ENCODE results near the gene STAT3. TPM values are rescaled to one million over a fixed set of nuclear protein-coding genes. Genes with fewer than 3 reads are reported as not detected.

Gene STAT3
- polyA plus RNA-seq, 1 of the 3 experiments (the other 2 are of a cell fraction): 35.7 TPM

GRCh38 chr17:42422412-42422957 lies 34.2 kb upstream of the STAT3 start:
- no peak for TF ChIP-seq MEF2A (IDR thresholded peaks at IDR 0.05; ENCODE audit: borderline replicate concordance, low read depth)
- no peak for TF ChIP-seq NRF1 (IDR thresholded peaks at IDR 0.05; ENCODE audit: low read depth, low read length)
- no peak overlapping the region for H2AFZ ChIP-seq (ENCODE audit: low read depth)
- peaks cover 0 to 29% of the 10 kb centered on the region in 2 experiments for H3K36me3 ChIP-seq (replicated peaks in 1 of 2; ENCODE audit: control insufficient read depth in 1 of 2, insufficient read depth in 2 of 2, low read length in 1 of 2)
- H3F3A ChIP-seq (replicated peaks; ENCODE audit: insufficient read depth): peaks cover 44% of the 10 kb centered on the region
- ChIA-PET CTCF (interaction anchor here (0.6 to 3.1 kb wide), 12 partner anchors 9 to 110 kb away, joined by 3 to 15 read pairs (median 4); no protein-coding TSS in a partner anchor), POLR2A (no interaction called here)
- H3K27ac ChIP-seq (ENCODE audit: low read depth in 2 of 2, low read length in 1 of 2): peak overlapping the region; percentile 67 to 94
- DNase-seq: peak; percentile 64
- peaks cover 47% of the 10 kb centered on the region for H4K20me1 ChIP-seq (ENCODE audit: insufficient read depth)
- H3K4me2 ChIP-seq: peak overlapping the region; percentile 100
- H3K4me3 ChIP-seq (ENCODE audit: low read depth in 2 of 2, low read length in 1 of 2): peak overlapping the region; percentile 66 to 100
- no peaks in the 10 kb centered on the region for H3K9me2 ChIP-seq
- H3K27me3 ChIP-seq (ENCODE audit: insufficient read depth): no peaks in the 10 kb centered on the region
- no peaks in the 10 kb centered on the region for H3K9me3 ChIP-seq
- WGBS (ENCODE audit: low lambda C conversion rate): 2% methylated on average over 34 of the region's 44 CpGs
- H3K9ac ChIP-seq: peak overlapping the region; percentile 100
- peaks cover 66% of the 10 kb centered on the region for H3K79me2 ChIP-seq (ENCODE audit: insufficient read depth)
- H3K4me1 ChIP-seq (ENCODE audit: control insufficient read depth in 1 of 2, insufficient read depth in 2 of 2, low read depth in 1 of 2, low read length in 1 of 2): peaks cover 4 to 10% of the 10 kb centered on the region in 2 experiments; a peak in 3 of 4 replicates

DNA sequence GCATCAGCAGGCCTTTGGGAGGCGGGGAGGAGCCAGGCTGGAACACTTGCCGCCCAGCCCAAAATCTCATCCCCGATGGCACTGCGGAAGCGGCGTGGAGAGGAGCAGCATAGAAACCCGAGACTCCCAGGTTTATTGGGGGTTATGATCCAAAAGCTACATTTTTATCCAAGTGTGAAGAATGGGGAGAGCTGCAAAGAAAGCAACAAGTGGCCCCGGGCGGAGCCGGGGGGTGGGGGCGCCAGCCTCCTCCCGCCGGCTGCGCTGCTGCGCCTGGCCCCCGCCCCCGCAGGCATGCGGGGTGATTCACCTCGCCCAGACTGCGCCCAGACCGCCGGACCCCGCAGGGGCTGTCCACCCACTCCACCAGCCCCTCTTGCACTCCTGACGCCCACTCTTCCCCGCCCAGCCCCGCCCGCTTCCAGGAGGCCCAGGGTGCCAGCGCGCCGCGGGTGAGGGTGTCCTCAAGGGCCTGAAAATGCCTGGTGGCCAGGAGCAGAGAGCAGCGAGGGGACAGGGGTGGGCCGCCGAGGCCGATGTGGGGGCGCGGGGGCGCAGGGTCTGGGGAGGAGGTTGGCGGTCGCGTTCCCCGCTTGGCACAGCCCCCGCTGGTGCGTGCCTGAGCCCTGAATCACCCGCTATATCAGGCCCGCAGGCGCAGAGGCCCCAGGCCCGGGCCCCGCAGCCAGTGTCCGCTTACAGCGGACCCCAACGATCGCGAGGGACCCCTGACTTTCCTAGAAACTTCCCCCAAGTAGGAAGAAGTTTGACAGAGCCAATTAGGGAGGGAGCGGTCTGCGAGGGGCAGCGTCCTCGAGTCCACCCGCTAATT lies 33.5 kb upstream of the STAT3 start:
- DNase-seq: peak; percentile 61
- CTCF ChIA-PET: interaction anchor here (1.0 to 3.1 kb wide), 10 partner anchors 10 to 110 kb away, joined by 3 to 19 read pairs (median 6); no protein-coding TSS in a partner anchor
- H3K27me3 ChIP-seq (ENCODE audit: insufficient read depth): no peaks in the 10 kb centered on the region
- peaks cover 54% of the 10 kb centered on the region for H4K20me1 ChIP-seq (ENCODE audit: insufficient read depth)
- H3K79me2 ChIP-seq (ENCODE audit: insufficient read depth): peaks cover 74% of the 10 kb centered on the region
- POLR2A ChIA-PET: no interaction called here
- H3K36me3 ChIP-seq (replicated peaks in 1 of 2; ENCODE audit: control insufficient read depth in 1 of 2, insufficient read depth in 2 of 2, low read length in 1 of 2): peaks cover 0 to 33% of the 10 kb centered on the region in 2 experiments
- H3K4me3 ChIP-seq (ENCODE audit: low read depth in 2 of 2, low read length in 1 of 2): peak overlapping the region; percentile 66 to 100
- peak overlapping the region; percentile 67 to 94; a peak in 3 of 4 replicates for H3K27ac ChIP-seq (ENCODE audit: low read depth in 2 of 2, low read length in 1 of 2)
- peaks cover 4 to 10% of the 10 kb centered on the region in 2 experiments; a peak in 3 of 4 replicates for H3K4me1 ChIP-seq (ENCODE audit: control insufficient read depth in 1 of 2, insufficient read depth in 2 of 2, low read depth in 1 of 2, low read length in 1 of 2)
- no peak overlapping the region for H2AFZ ChIP-seq (ENCODE audit: low read depth)
- no peaks in the 10 kb centered on the region for H3K9me3 ChIP-seq
- peak overlapping the region; percentile 100 for H3K4me2 ChIP-seq
- WGBS (ENCODE audit: low lambda C conversion rate): 12% methylated on average over 17 of the region's 59 CpGs
- no peaks in the 10 kb centered on the region for H3K9me2 ChIP-seq
- H3K9ac ChIP-seq: peak overlapping the region; percentile 100
- peaks cover 39% of the 10 kb centered on the region for H3F3A ChIP-seq (replicated peaks; ENCODE audit: insufficient read depth)
- TF ChIP-seq FOXM1 (IDR thresholded peaks at IDR 0.05; ENCODE audit: low read depth): no peak
- peak; percentile 38; the same call in 1 of the 2 replicates for TF ChIP-seq NFIC (IDR thresholded peaks at IDR 0.05; ENCODE audit: borderline replicate concordance)
- TF ChIP-seq TCF12 (IDR thresholded peaks at IDR 0.05): peak; percentile 25; the same call in 1 of the 2 replicates
- TF ChIP-seq, protein P1, sequence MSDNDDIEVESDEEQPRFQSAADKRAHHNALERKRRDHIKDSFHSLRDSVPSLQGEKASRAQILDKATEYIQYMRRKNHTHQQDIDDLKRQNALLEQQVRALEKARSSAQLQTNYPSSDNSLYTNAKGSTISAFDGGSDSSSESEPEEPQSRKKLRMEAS (IDR thresholded peaks at IDR 0.05; ENCODE audit: low read depth): 0 out of 2 replicates have a peak, but pooled peaks have one; percentile 40
- TF ChIP-seq POLR2AphosphoS5 (IDR thresholded peaks at IDR 0.05; ENCODE audit: low read depth, low read length): no peak
- no peak for TF ChIP-seq USF2 (IDR thresholded peaks at IDR 0.05; ENCODE audit: borderline replicate concordance, low read depth, low read length)
- TF ChIP-seq, protein P2, sequence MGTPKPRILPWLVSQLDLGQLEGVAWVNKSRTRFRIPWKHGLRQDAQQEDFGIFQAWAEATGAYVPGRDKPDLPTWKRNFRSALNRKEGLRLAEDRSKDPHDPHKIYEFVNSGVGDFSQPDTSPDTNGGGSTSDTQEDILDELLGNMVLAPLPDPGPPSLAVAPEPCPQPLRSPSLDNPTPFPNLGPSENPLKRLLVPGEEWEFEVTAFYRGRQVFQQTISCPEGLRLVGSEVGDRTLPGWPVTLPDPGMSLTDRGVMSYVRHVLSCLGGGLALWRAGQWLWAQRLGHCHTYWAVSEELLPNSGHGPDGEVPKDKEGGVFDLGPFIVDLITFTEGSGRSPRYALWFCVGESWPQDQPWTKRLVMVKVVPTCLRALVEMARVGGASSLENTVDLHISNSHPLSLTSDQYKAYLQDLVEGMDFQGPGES (IDR thresholded peaks at IDR 0.05; ENCODE audit: low read depth, low read length): no peak
- TF ChIP-seq MXI1 (IDR thresholded peaks at IDR 0.05; ENCODE audit: low read depth, low read length): no peak
- no peak for TF ChIP-seq PBX3 (IDR thresholded peaks at IDR 0.05)
- 0 out of 2 replicates have a peak, but pooled peaks have one; percentile 27 for TF ChIP-seq YY1 (IDR thresholded peaks at IDR 0.05; ENCODE audit: low read depth)
- TF ChIP-seq, protein P3, sequence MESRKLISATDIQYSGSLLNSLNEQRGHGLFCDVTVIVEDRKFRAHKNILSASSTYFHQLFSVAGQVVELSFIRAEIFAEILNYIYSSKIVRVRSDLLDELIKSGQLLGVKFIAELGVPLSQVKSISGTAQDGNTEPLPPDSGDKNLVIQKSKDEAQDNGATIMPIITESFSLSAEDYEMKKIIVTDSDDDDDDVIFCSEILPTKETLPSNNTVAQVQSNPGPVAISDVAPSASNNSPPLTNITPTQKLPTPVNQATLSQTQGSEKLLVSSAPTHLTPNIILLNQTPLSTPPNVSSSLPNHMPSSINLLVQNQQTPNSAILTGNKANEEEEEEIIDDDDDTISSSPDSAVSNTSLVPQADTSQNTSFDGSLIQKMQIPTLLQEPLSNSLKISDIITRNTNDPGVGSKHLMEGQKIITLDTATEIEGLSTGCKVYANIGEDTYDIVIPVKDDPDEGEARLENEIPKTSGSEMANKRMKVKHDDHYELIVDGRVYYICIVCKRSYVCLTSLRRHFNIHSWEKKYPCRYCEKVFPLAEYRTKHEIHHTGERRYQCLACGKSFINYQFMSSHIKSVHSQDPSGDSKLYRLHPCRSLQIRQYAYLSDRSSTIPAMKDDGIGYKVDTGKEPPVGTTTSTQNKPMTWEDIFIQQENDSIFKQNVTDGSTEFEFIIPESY (IDR thresholded peaks at IDR 0.05; ENCODE audit: borderline replicate concordance, low read depth): no peak
- peak in 1 of 2 experiments; percentile 4; a peak in 1 of 4 replicates for TF ChIP-seq EP300 (IDR thresholded peaks at IDR 0.05; ENCODE audit: borderline replicate concordance in 1 of 2, low read depth in 1 of 2, low read length in 1 of 2)
- TF ChIP-seq FOXJ3 (CRISPR knock-in tag; IDR thresholded peaks at IDR 0.05): no peak
- TF ChIP-seq ELF1 (IDR thresholded peaks at IDR 0.05): no peak
- no peak for TF ChIP-seq USF1 (IDR thresholded peaks at IDR 0.05; ENCODE audit: borderline replicate concordance, low read depth)
- no peak for TF ChIP-seq SMC3 (IDR thresholded peaks at IDR 0.05; ENCODE audit: low read depth, low read length)
- TF ChIP-seq FOSL2 (IDR thresholded peaks at IDR 0.05; ENCODE audit: borderline replicate concordance, low read depth): peak; percentile 55; the same call in 1 of the 2 replicates
- TF ChIP-seq RFX5 (IDR thresholded peaks at IDR 0.05; ENCODE audit: low read length): no peak
